Gastrocnemius medialis (tissue), 4 donors: ENCODE measurements around the gene OCA2.

Experiments
- POLR2A ChIP-seq, 2 donors: fragments of 450-650 bp; IDR thresholded peaks; one replicate each; pipeline ENCODE4 v1.6.1; 2017; ENCODE audit warnings: antibody characterized with exemption in 2 of 2, mild to moderate bottlenecking in 2 of 2, moderate library complexity in 2 of 2
- TF ChIP-seq, protein P1 (sequence below), 5 experiments: fragments of 450-650 bp in 3 of 5; fragments of 200-600 bp in 2 of 5; sonication (generic) in 2 of 5; IDR thresholded peaks in 4 of 5; conservative IDR thresholded peaks in 1 of 5; 1 replicate in 4 of 5; 2 replicates in 1 of 5; pipeline ENCODE4 v1.5.1; 2016 to 2019; ENCODE audit warnings: antibody characterized with exemption in 5 of 5, mild to moderate bottlenecking in 3 of 5, moderate library complexity in 3 of 5

DNA sequence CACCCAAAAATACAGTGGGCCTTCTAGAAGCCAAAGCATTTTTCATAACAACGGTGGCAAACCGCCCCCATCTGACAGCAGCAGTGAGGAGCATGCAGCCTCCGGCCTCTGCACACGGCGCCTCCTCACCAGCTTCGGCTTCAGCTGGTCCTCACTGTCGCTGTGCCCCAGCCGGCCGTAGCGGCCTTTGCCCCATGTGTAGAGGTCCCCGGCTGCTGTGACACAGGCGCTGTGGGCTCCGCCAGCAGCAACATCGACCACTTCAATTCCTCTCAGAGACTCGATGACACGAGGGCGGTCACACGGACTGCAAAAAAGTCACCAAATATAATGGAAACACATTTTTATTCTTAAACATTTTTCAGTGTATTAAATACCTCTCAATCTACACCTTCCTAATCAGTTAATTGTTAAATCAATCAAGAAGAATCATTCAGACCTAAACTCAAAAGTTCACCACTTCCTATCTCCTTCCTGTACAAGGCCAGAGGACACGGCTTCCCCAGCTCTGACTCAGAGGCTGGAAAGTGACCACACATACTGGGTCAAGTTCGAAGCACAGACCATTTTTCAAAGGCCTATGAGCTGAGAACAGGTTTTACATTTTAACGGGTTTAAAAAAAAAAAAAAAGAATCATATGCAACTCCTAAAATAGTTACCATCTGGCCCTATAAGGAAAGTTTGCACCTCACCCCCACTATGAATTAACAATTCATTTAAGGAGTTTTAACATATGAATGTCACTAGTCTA is 33.6 kb upstream of the OCA2 start:
- TF ChIP-seq, protein P1, sequence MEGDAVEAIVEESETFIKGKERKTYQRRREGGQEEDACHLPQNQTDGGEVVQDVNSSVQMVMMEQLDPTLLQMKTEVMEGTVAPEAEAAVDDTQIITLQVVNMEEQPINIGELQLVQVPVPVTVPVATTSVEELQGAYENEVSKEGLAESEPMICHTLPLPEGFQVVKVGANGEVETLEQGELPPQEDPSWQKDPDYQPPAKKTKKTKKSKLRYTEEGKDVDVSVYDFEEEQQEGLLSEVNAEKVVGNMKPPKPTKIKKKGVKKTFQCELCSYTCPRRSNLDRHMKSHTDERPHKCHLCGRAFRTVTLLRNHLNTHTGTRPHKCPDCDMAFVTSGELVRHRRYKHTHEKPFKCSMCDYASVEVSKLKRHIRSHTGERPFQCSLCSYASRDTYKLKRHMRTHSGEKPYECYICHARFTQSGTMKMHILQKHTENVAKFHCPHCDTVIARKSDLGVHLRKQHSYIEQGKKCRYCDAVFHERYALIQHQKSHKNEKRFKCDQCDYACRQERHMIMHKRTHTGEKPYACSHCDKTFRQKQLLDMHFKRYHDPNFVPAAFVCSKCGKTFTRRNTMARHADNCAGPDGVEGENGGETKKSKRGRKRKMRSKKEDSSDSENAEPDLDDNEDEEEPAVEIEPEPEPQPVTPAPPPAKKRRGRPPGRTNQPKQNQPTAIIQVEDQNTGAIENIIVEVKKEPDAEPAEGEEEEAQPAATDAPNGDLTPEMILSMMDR (IDR thresholded peaks at IDR 0.05 in 4 of 5, conservative IDR thresholded peaks at IDR 0.05 in 1 of 5) = no peak
- no peak for TF ChIP-seq POLR2A (IDR thresholded peaks at IDR 0.05)
